B cell (primary cell): Measurements from ENCODE around the gene PALLD. TPM values are rescaled to one million over a fixed set of nuclear protein-coding genes. Genes with fewer than 3 reads are reported as not detected.

Experiments used
- ATAC-seq: fragments of 200-7000 bp; cut with Tn5 transposase; one replicate; pipeline ENCODE4 v1.10.0; 2021; ENCODE audit warnings: low read depth, mild to moderate bottlenecking, moderate number of reproducible peaks, moderate library complexity
- CTCF ChIA-PET: fragments of 350-600 bp; sonication (Branson Sonifier 250); formaldehyde crosslinking; loops from one replicate; lab custom pipeline; 2021; ENCODE audit warnings: antibody characterized with exemption, inconsistent platforms; lab: Charles Lee
- POLR2A ChIA-PET: fragments of 350-600 bp; sonication (Branson Sonifier 250); formaldehyde crosslinking; loops from one replicate; lab custom pipeline; 2021; ENCODE audit warnings: antibody characterized with exemption; lab: Charles Lee
- DNase-seq: peaks from one replicate; pipeline ENCODE4 v3.0.0; 2013
- H2AFZ ChIP-seq: 2 replicates; pipeline ENCODE4 v1.6.1; 2012; ENCODE audit warnings: mild to moderate bottlenecking, low read depth, low read length; ENCODE audit not compliant: insufficient read depth, poor library complexity, severe bottlenecking
- H3K27ac ChIP-seq, 2 donors: 1 replicate in 1 of 2; 2 replicates in 1 of 2; pipeline ENCODE4 v1.5.1; 2012 to 2013; ENCODE audit warnings: low read length in 2 of 2, mild to moderate bottlenecking in 2 of 2, moderate library complexity in 1 of 2
- H3K27me3 ChIP-seq, 4 experiments: fragments of 200-600 bp in 1 of 4; sonication (generic) in 1 of 4; replicated peaks in 1 of 4; 1 replicate in 2 of 4; 2 replicates in 2 of 4; pipeline versions ENCODE4 v1.6.1 to v1.7.0; 2013 to 2016; ENCODE audit warnings: low read length in 3 of 4, mild to moderate bottlenecking in 2 of 4, mixed read lengths in 1 of 4, moderate library complexity in 1 of 4; ENCODE audit not compliant: insufficient read depth in 4 of 4, control insufficient read depth in 3 of 4; ENCODE audit errors: control extremely low read depth in 1 of 4
- H3K36me3 ChIP-seq, 2 experiments: replicated peaks in 1 of 2; 1 replicate in 1 of 2; 2 replicates in 1 of 2; pipeline versions ENCODE4 v1.6.1 to v1.7.1; 2013; ENCODE audit warnings: low read length in 1 of 2; ENCODE audit not compliant: insufficient read depth in 2 of 2, control insufficient read depth in 1 of 2; ENCODE audit errors: control extremely low read depth in 1 of 2, extremely low read depth in 1 of 2
- H3K4me1 ChIP-seq, 2 donors: fragments of 200-600 bp in 1 of 2; sonication (generic) in 1 of 2; 1 replicate in 1 of 2; 2 replicates in 1 of 2; pipeline versions ENCODE4 v1.5.1 to v1.6.1; 2013 to 2017; ENCODE audit warnings: low read length in 2 of 2; ENCODE audit not compliant: control insufficient read depth in 2 of 2, insufficient read depth in 2 of 2
- H3K4me2 ChIP-seq: replicated peaks from 2 replicates; pipeline ENCODE3; 2012; ENCODE audit warnings: mild to moderate bottlenecking, low read depth, low read length; ENCODE audit not compliant: poor library complexity, severe bottlenecking
- H3K4me3 ChIP-seq, 5 experiments: fragments of 200-600 bp in 1 of 5; sonication (generic) in 1 of 5; 1 replicate in 3 of 5; 2 replicates in 2 of 5; pipeline versions ENCODE4 v1.5.1 to v1.7.0; 2011 to 2016; ENCODE audit warnings: low read length in 4 of 5, mild to moderate bottlenecking in 4 of 5, low read depth in 2 of 5, control low read depth in 1 of 5, moderate library complexity in 1 of 5; ENCODE audit not compliant: insufficient read depth in 1 of 5; ENCODE audit errors: control extremely low read depth in 1 of 5, extremely low read depth in 1 of 5
- H3K79me2 ChIP-seq: fragments of 200-600 bp; sonication (generic); one replicate; pipeline ENCODE4 v1.6.0; 2016; ENCODE audit warnings: low read length; ENCODE audit not compliant: control insufficient read depth, insufficient read depth
- H3K9ac ChIP-seq: fragments of 200-600 bp; sonication (generic); 2 replicates; pipeline ENCODE4 v1.6.1; 2017; ENCODE audit warnings: mild to moderate bottlenecking, low read length, moderate library complexity
- H3K9me3 ChIP-seq, 3 donors: one replicate each; pipeline versions ENCODE4 v1.6.1 to v1.7.1; 2013; ENCODE audit warnings: low read length in 2 of 3; ENCODE audit not compliant: control insufficient read depth in 2 of 3, insufficient read depth in 1 of 3; ENCODE audit errors: control extremely low read depth in 1 of 3
- H4K20me1 ChIP-seq: 2 replicates; pipeline ENCODE4 v1.6.0; 2012; ENCODE audit warnings: mild to moderate bottlenecking, low read length; ENCODE audit not compliant: insufficient read depth, control insufficient read depth, poor library complexity, severe bottlenecking
- H3K27ac Mint-ChIP-seq: one replicate; pipeline ENCODE4 v1.8.0; 2021; ENCODE audit warnings: mixed read lengths
- H3K27me3 Mint-ChIP-seq: one replicate; pipeline ENCODE4 v1.8.0; 2021; ENCODE audit warnings: mixed read lengths
- H3K4me1 Mint-ChIP-seq: one replicate; pipeline ENCODE4 v1.8.0; 2021; ENCODE audit warnings: mixed read lengths
- H3K4me3 Mint-ChIP-seq: one replicate; pipeline ENCODE4 v1.8.0; 2021; ENCODE audit warnings: mixed read lengths
- H3K9me3 Mint-ChIP-seq: one replicate; pipeline ENCODE4 v1.8.0; 2022; ENCODE audit warnings: mixed read lengths; ENCODE audit not compliant: insufficient read depth
- CTCF ChIP-seq: fragments of 200-600 bp; IDR thresholded peaks from one replicate; pipeline ENCODE4 v1.8.0; 2022; ENCODE audit warnings: antibody characterized with exemption, mild to moderate bottlenecking
- EZH2 ChIP-seq: IDR thresholded peaks from 2 replicates; pipeline ENCODE4 v1.6.1; 2012; ENCODE audit warnings: borderline replicate concordance, low read depth, mild to moderate bottlenecking, moderate library complexity, low read length; ENCODE audit not compliant: insufficient read depth, poor library complexity, severe bottlenecking
- WGBS: methylation state at CpG from one replicate; pipeline ENCODE4 v1.1.5; 2013; ENCODE audit warnings: missing lambda C conversion rate; ENCODE audit not compliant: insufficient coverage; 5-methylcytosine and 5-hydroxymethylcytosine counted together
- intact Hi-C: fragments of 100-400 bp; cut with micrococcal nuclease; formaldehyde crosslinking; loops from one replicate; pipeline ENCODE4 v1.10.0; 2022
- polyA plus RNA-seq: library from polyadenylated mRNA; depleted of rRNA; stranded (reverse); fragments of >200 nt; gene quantifications from 2 replicates; pipeline ENCODE4 v1.2.3, GENCODE V29; 2012
- total RNA-seq, 2 donors: library from RNA; stranded (reverse); fragments of 120-200 nt in 1 of 2; gene quantifications; 1 replicate in 1 of 2; 2 replicates in 1 of 2; pipeline versions ENCODE4 v1.2.3 to v1.2.4, GENCODE V29; 2013 to 2022

Gene PALLD
- total and polyA plus RNA-seq, 2 donors (not counting 1 experiment from before 2014, with no cell fraction given): 0.63 to 0.71 TPM

GRCh38 chr4:168662297-168662984 is 165.6 kb downstream of the PALLD start:
- DNase-seq: no peak
- Histone ChIP-seq H3K27ac (no peak overlapping the region), H3K79me2 (no peaks in the 10 kb centered on the region), H3K27me3 (no peaks in the 10 kb centered on the region), H3K4me1 (no peaks in the 10 kb centered on the region), H3K36me3 (no peaks in the 10 kb centered on the region), H2AFZ (no peak overlapping the region), H3K9ac (no peak overlapping the region), H3K9me3 (no peaks in the 10 kb centered on the region), H3K4me3 (no peak overlapping the region), H4K20me1 (no peaks in the 10 kb centered on the region), H3K4me2 (no peak overlapping the region)
- intact Hi-C loops: no loop called here
- no peaks in the 10 kb centered on the region for H3K9me3 Mint-ChIP-seq
- no peak overlapping the region for H3K27ac Mint-ChIP-seq
- TF ChIP-seq CTCF (no peak), EZH2 (no peak)
- H3K4me1 Mint-ChIP-seq: no peaks in the 10 kb centered on the region
- ChIA-PET POLR2A (no interaction called here), CTCF (no interaction called here)
- ATAC-seq: no peak
- WGBS: no CpG with 5 or more reads among the region's 1 CpG
- no peak overlapping the region for H3K4me3 Mint-ChIP-seq
- peaks cover 18% of the 10 kb centered on the region for H3K27me3 Mint-ChIP-seq

- intact Hi-C loops: no loop called here
Measured at GRCh38 chr4:168664242-168664891, 167.5 kb downstream of the PALLD start.

More at GRCh38 chr4:168664242-168664891, 167.5 kb downstream of the PALLD start:
- no peaks in the 10 kb centered on the region for H3K4me1 ChIP-seq
- H3K79me2 ChIP-seq: no peaks in the 10 kb centered on the region
- no peaks in the 10 kb centered on the region for H3K36me3 ChIP-seq
- no peaks in the 10 kb centered on the region for H4K20me1 ChIP-seq
- Mint-ChIP-seq H3K4me3 (no peak overlapping the region), H3K4me1 (no peaks in the 10 kb centered on the region), H3K27ac (no peak overlapping the region), H3K9me3 (no peaks in the 10 kb centered on the region), H3K27me3 (peaks cover 14% of the 10 kb centered on the region)
- no peaks in the 10 kb centered on the region for H3K27me3 ChIP-seq
- DNase-seq: no peak
- ChIA-PET POLR2A (no interaction called here), CTCF (no interaction called here)
- no peaks in the 10 kb centered on the region for H3K9me3 ChIP-seq
- TF ChIP-seq EZH2 (no peak), CTCF (no peak)
- H2AFZ ChIP-seq: no peak overlapping the region
- no peak for ATAC-seq
- no peak overlapping the region for H3K27ac ChIP-seq
- WGBS: 100% methylated on average over 1 of the region's 2 CpGs
- H3K4me3 ChIP-seq: no peak overlapping the region
- no peak overlapping the region for H3K4me2 ChIP-seq
- H3K9ac ChIP-seq: no peak overlapping the region
